Psoas muscle (tissue), 8 donors: ENCODE data around the gene DDX51. TPM values are rescaled to one million over a fixed set of nuclear protein-coding genes. Genes with fewer than 3 reads are reported as not detected.

ENCODE experiments used
- ATAC-seq, 4 donors: fragments of 200-7000 bp; cut with Tn5 transposase; one replicate each; pipeline ENCODE4 v1.9.1; 2020; ENCODE audit warnings: moderate library complexity in 3 of 4, mild to moderate bottlenecking in 2 of 4
- DNase-seq, 2 donors: peaks; one replicate each; pipeline ENCODE4 v3.0.0-alpha.2; 2020
- H3K27ac ChIP-seq: fragments of 200-600 bp; one replicate; pipeline ENCODE4 v1.8.0; 2022
- H3K27me3 ChIP-seq, 3 donors: fragments of 200-600 bp in 1 of 3; one replicate each; pipeline versions ENCODE4 v1.6.1 to v1.8.0; 2013 to 2022; ENCODE audit warnings: low read length in 2 of 3, mild to moderate bottlenecking in 2 of 3, moderate library complexity in 1 of 3; ENCODE audit not compliant: insufficient read depth in 3 of 3
- H3K36me3 ChIP-seq, 2 donors: fragments of 200-600 bp in 1 of 2; one replicate each; pipeline versions ENCODE4 v1.6.1 to v1.8.0; 2013 to 2022; ENCODE audit warnings: low read depth in 1 of 2, mild to moderate bottlenecking in 1 of 2, moderate library complexity in 1 of 2; ENCODE audit not compliant: insufficient read depth in 1 of 2
- H3K4me1 ChIP-seq: fragments of 200-600 bp; one replicate; pipeline ENCODE4 v1.8.0; 2022
- H3K4me3 ChIP-seq: fragments of 200-600 bp; one replicate; pipeline ENCODE4 v1.8.0; 2022; ENCODE audit warnings: mild to moderate bottlenecking
- H3K9me3 ChIP-seq: fragments of 200-600 bp; one replicate; pipeline ENCODE4 v1.8.0; 2022
- CTCF ChIP-seq: fragments of 200-600 bp; IDR thresholded peaks from one replicate; pipeline ENCODE4 v1.8.0; 2022; ENCODE audit warnings: antibody characterized with exemption
- WGBS, 3 donors: extraction: QIAGEN DNeasy Blood & Tissue Kit; methylation state at CpG; one replicate each; pipeline versions ENCODE4 v1.1.6 to v1.1.7; 2013; 5-methylcytosine and 5-hydroxymethylcytosine counted together
- intact Hi-C, 2 donors: fragments of 100-400 bp; cut with DNase I; formaldehyde crosslinking; loops; one replicate each; pipeline versions ENCODE4 v1.11.0 to v1.14.2; 2022
- polyA plus RNA-seq, 3 donors: library from polyadenylated mRNA; stranded (reverse); fragments of 200-250 nt; gene quantifications; one replicate each; pipeline ENCODE4 v1.2.3, GENCODE V29; 2013
- total RNA-seq, 4 donors: library from RNA; stranded (reverse); fragmentation: NEBNext Ultra II Directional in 2 of 4; extraction: Animal tissue kit (Norgen Biotek cat#: 25700) in 2 of 4; gene quantifications; one replicate each; pipeline versions ENCODE4 v1.2.1 to v1.2.4, GENCODE V29; 2021 to 2023
- donor health status: healthy with polysubstance abuse.
- donor health status: DM: no; HTN: no; CAD: no; lungs with moderate emphysema.
- donor health status: Bipolar disorder and iron deficiency.
- donor health status: healthy.
- donor health status: DM: yes; HTN: yes; CAD: no.
- donor health status: DM: no; HTN: no; CAD: no.
- donor health status: DM: no; HTN: no; CAD: no.
- donor health status: DM: yes; HTN: yes; CAD: no.

The DDX51 gene
- total and polyA plus RNA-seq, 7 donors: 7.3 to 17.1 (median 12.3) TPM

- ATAC-seq: no peak
- Histone ChIP-seq H3K4me3 (no peak overlapping the region), H3K36me3 (no peaks in the 10 kb centered on the region), H3K9me3 (no peaks in the 10 kb centered on the region), H3K27ac (no peak overlapping the region), H3K27me3 (peaks cover 0 to 11% (median 2%) of the 10 kb centered on the region in 3 donors), H3K4me1 (no peaks in the 10 kb centered on the region)
- DNase-seq: peak in 1 of 2 donors; percentile 30
- TF ChIP-seq CTCF: no peak
- intact Hi-C loops: no loop called here
- WGBS, 3 donors: 84 to 89% (median 85%) methylated on average over 21 of the region's 21 CpGs
Measured at GRCh38 chr12:132182206-132182710, 38.1 kb upstream of the DDX51 start.

- intact Hi-C loops: no loop called here
- Histone ChIP-seq H3K4me1 (no peaks in the 10 kb centered on the region), H3K36me3 (no peaks in the 10 kb centered on the region), H3K9me3 (no peaks in the 10 kb centered on the region), H3K27ac (no peak overlapping the region), H3K4me3 (no peak overlapping the region), H3K27me3 (peaks cover 0 to 12% (median 2%) of the 10 kb centered on the region in 3 donors)
- WGBS, 3 donors: 79 to 83% (median 81%) methylated on average over 31 to 33 of the region's 33 CpGs
- DNase-seq: peak in 1 of 2 donors; percentile 37
- ATAC-seq: no peak
- TF ChIP-seq CTCF: no peak
Measured at GRCh38 chr12:132181570-132182200, 37.6 kb upstream of the DDX51 start.

GRCh38 chr12:132180648-132181546 is 36.8 kb upstream of the DDX51 start:
- Histone ChIP-seq H3K27me3 (peaks cover 0 to 17% (median 5%) of the 10 kb centered on the region in 3 donors), H3K9me3 (no peaks in the 10 kb centered on the region), H3K27ac (no peak overlapping the region), H3K4me3 (no peak overlapping the region), H3K36me3 (no peaks in the 10 kb centered on the region), H3K4me1 (no peaks in the 10 kb centered on the region)
- ATAC-seq (peak in 1 of 4 donors; percentile 19), DNase-seq (peak in 1 of 2 donors; percentile 44)
- TF ChIP-seq CTCF: no peak
- intact Hi-C loops: no loop called here
- 74 to 79% (median 77%) methylated on average over 30 of the region's 30 CpGs for WGBS, 3 donors

- 79 to 82% (median 81%) methylated on average over 19 of the region's 19 CpGs for WGBS, 3 donors
- no peaks in the 10 kb centered on the region for H3K9me3 ChIP-seq
- TF ChIP-seq CTCF: no peak
- no peak for ATAC-seq
- H3K4me3 ChIP-seq: peak overlapping the region; percentile 40
- H3K27me3 ChIP-seq: peaks cover 0 to 24% (median 9%) of the 10 kb centered on the region in 3 donors
- DNase-seq: peak; percentile 11 to 36
- H3K27ac ChIP-seq: no peak overlapping the region
- H3K4me1 ChIP-seq: no peaks in the 10 kb centered on the region
- no peaks in the 10 kb centered on the region for H3K36me3 ChIP-seq
- intact Hi-C loops: no loop called here
Measured at GRCh38 chr12:132179431-132180362, 35.6 kb upstream of the DDX51 start.
